Right lobe of liver (tissue), 6 donors: Measurements from ENCODE around the gene C6orf47. TPM values are rescaled to one million over a fixed set of nuclear protein-coding genes. Genes with fewer than 3 reads are reported as not detected.
A peak's percentile ranks its signal among the peaks of the same experiment; 100 is the strongest.

Source experiments
- ATAC-seq, 4 donors: fragments of 200-7000 bp; cut with Tn5 transposase; one replicate each; pipeline ENCODE4 v1.9.1; 2020; ENCODE audit warnings: mild to moderate bottlenecking in 4 of 4, moderate library complexity in 4 of 4
- DNase-seq, 3 donors: peaks; one replicate each; pipeline ENCODE4 v3.0.0-alpha.2; 2020
- H3K27ac ChIP-seq, 3 donors: fragments of 200-600 bp; one replicate each; pipeline ENCODE4 v1.8.0; 2022
- H3K27me3 ChIP-seq, 2 donors: fragments of 200-600 bp; one replicate each; pipeline ENCODE4 v1.8.0; 2022
- H3K36me3 ChIP-seq, 4 donors: fragments of 200-600 bp; sonication (generic) in 1 of 4; one replicate each; pipeline versions ENCODE4 v1.5.1 to v1.8.0; 2017 to 2022; ENCODE audit warnings: control low read depth in 1 of 4
- H3K4me1 ChIP-seq, 4 donors: fragments of 200-600 bp; sonication (generic) in 1 of 4; one replicate each; pipeline versions ENCODE4 v1.5.1 to v1.8.0; 2017 to 2022; ENCODE audit warnings: control low read depth in 1 of 4
- H3K4me3 ChIP-seq, 3 donors: fragments of 200-600 bp; one replicate each; pipeline ENCODE4 v1.8.0; 2022
- H3K9me3 ChIP-seq, 4 donors: fragments of 200-600 bp; sonication (generic) in 1 of 4; one replicate each; pipeline versions ENCODE4 v1.5.1 to v1.8.0; 2017 to 2022; ENCODE audit warnings: control low read depth in 1 of 4
- CTCF ChIP-seq, 4 donors: fragments of 200-600 bp in 3 of 4; fragments of 450-650 bp in 1 of 4; IDR thresholded peaks; one replicate each; pipeline versions ENCODE4 v1.5.1 to v1.8.0; 2016 to 2022; ENCODE audit warnings: antibody characterized with exemption in 4 of 4, mild to moderate bottlenecking in 2 of 4
- POLR2A ChIP-seq: fragments of 450-650 bp; IDR thresholded peaks from one replicate; pipeline ENCODE4 v1.6.1; 2017; ENCODE audit warnings: antibody characterized with exemption, mild to moderate bottlenecking
- WGBS: methylation state at CpG from one replicate; pipeline ENCODE4 v1.1.6; 2018; ENCODE audit warnings: low coverage, low lambda C conversion rate; ENCODE audit not compliant: insufficient coverage; ENCODE audit errors: missing lambda C conversion rate; 5-methylcytosine and 5-hydroxymethylcytosine counted together
- intact Hi-C, 2 donors: fragments of 100-400 bp; cut with DNase I; formaldehyde crosslinking; loops; one replicate each; pipeline versions ENCODE4 v1.11.2 to v1.14.1; 2022
- total RNA-seq, 6 experiments: library from RNA; depleted of rRNA in 2 of 6; stranded (reverse); fragments of >200 nt in 2 of 6; fragmentation: NEBNext Ultra II Directional in 3 of 6; extraction: Animal tissue kit (Norgen Biotek cat#: 25700) in 3 of 6; gene quantifications; one replicate each; pipeline versions ENCODE4 v1.1.0 to v1.2.4, GENCODE V29; 2016 to 2023
- donor health status: DM: no; HTN: yes; CAD: no.
- donor health status: DM: no; HTN: no; CAD: no.
- donor health status: DM: no; HTN: no; CAD: no.
- donor health status: DM: no; HTN: yes; CAD: no.
- donor health status: DM: no; HTN: yes; CAD: no.

The C6orf47 gene
- total RNA-seq, 6 experiments from 2014 or later, result 6.6 to 8.7 (median 7.6) TPM

GRCh38 chr6:31657406-31658157 is 3.0 kb downstream of the C6orf47 start:
- DNase-seq, result no peak
- ATAC-seq, result no peak
- no peak overlapping the region for H3K27ac ChIP-seq
- H3K4me1 ChIP-seq, result peaks cover 0 to 59% (median 18%) of the 10 kb centered on the region in 4 donors
- no peaks in the 10 kb centered on the region for H3K27me3 ChIP-seq
- 69% methylated on average over 3 of the region's 6 CpGs for WGBS
- TF ChIP-seq POLR2A, result no peak
- no peak for TF ChIP-seq CTCF (IDR thresholded peaks at IDR 0.05)
- H3K36me3 ChIP-seq, result peaks cover 0 to 5% (median 1%) of the 10 kb centered on the region in 4 donors
- H3K4me3 ChIP-seq, result no peak overlapping the region
- no peaks in the 10 kb centered on the region for H3K9me3 ChIP-seq
- intact Hi-C loops, result no loop called here

GRCh38 chr6:31655349-31656237 is 5.0 kb downstream of the C6orf47 start, which contains the start of gene APOM:
TSS of gene APOM (plus strand) at chr6:31655894. CDS start at chr6:31655967, 73 bp downstream.
- peak within 1 kb of the TSS; percentile 11 to 57 (median 53) for H3K4me3 ChIP-seq
- intact Hi-C loops, result no loop called here
- DNase-seq (peak in 1 of 3 donors; percentile 84), ATAC-seq (peak; percentile 36 to 59 (median 51))
- peak in 1 of 4 donors; percentile 9 for TF ChIP-seq CTCF (IDR thresholded peaks at IDR 0.05)
- TF ChIP-seq POLR2A, result peak; percentile 90
- peaks cover 0 to 69% (median 22%) of the 10 kb centered on the region in 4 donors for H3K4me1 ChIP-seq
- H3K27me3 ChIP-seq, result no peaks in the 10 kb centered on the region
- H3K27ac ChIP-seq, result peak within 1 kb of the TSS; percentile 1 to 68 (median 57)
- peaks cover 0 to 9% (median 1%) of the 10 kb centered on the region in 4 donors for H3K36me3 ChIP-seq
- WGBS, result 34% methylated on average over 8 of the region's 8 CpGs
- H3K9me3 ChIP-seq, result no peaks in the 10 kb centered on the region

- peaks cover 0 to 10% (median 4%) of the 10 kb centered on the region in 4 donors for H3K36me3 ChIP-seq
- peak overlapping the region in 2 of 3 donors; percentile 53 to 57 for H3K4me3 ChIP-seq
- DNase-seq (no peak), ATAC-seq (no peak)
- H3K4me1 ChIP-seq, result peaks cover 0 to 71% (median 21%) of the 10 kb centered on the region in 4 donors
- intact Hi-C loops, result no loop called here
- WGBS, result 80% methylated on average over 7 of the region's 8 CpGs
- no peaks in the 10 kb centered on the region for H3K9me3 ChIP-seq
- H3K27me3 ChIP-seq, result no peaks in the 10 kb centered on the region
- H3K27ac ChIP-seq, result peak overlapping the region; percentile 1 to 68 (median 5)
- no peak for TF ChIP-seq POLR2A
- TF ChIP-seq CTCF (IDR thresholded peaks at IDR 0.05), result no peak
These were observed 5.8 kb downstream of the C6orf47 start for GRCh38 chr6:31654574-31655348.
